Upper lobe of right lung (tissue), 1 donor: ENCODE measurements around the gene NR0B1. TPM values are rescaled to one million over a fixed set of nuclear protein-coding genes. Genes with fewer than 3 reads are reported as not detected.

Source experiments
- ATAC-seq: fragments of 200-7000 bp; cut with Tn5 transposase; one replicate; pipeline ENCODE4 v1.9.1; 2020; ENCODE audit warnings: mild to moderate bottlenecking, moderate library complexity
- DNase-seq: peaks from one replicate; pipeline ENCODE4 v3.0.0-alpha.2; 2020
- H3K27ac ChIP-seq: fragments of 200-600 bp; one replicate; pipeline ENCODE4 v1.8.0; 2022
- H3K27me3 ChIP-seq: fragments of 200-600 bp; one replicate; pipeline ENCODE4 v1.8.0; 2022; ENCODE audit warnings: mild to moderate bottlenecking
- H3K36me3 ChIP-seq: fragments of 200-600 bp; one replicate; pipeline ENCODE4 v1.8.0; 2022
- H3K4me1 ChIP-seq: fragments of 200-600 bp; one replicate; pipeline ENCODE4 v1.8.0; 2022
- H3K4me3 ChIP-seq: fragments of 200-600 bp; one replicate; pipeline ENCODE4 v1.8.0; 2022; ENCODE audit warnings: mild to moderate bottlenecking
- H3K9me3 ChIP-seq: fragments of 200-600 bp; one replicate; pipeline ENCODE4 v1.8.0; 2022
- intact Hi-C: fragments of 100-400 bp; cut with DNase I; formaldehyde crosslinking; loops from one replicate; pipeline ENCODE4 v1.11.0; 2022
- total RNA-seq: library from RNA; stranded (reverse); fragmentation: NEBNext Ultra II Directional; extraction: Animal tissue kit (Norgen Biotek cat#: 25700); gene quantifications from one replicate; pipeline ENCODE4 v1.2.1, GENCODE V29; 2021
- TF ChIP-seq, protein P1 (sequence below): fragments of 200-600 bp; IDR thresholded peaks from one replicate; pipeline ENCODE4 v1.8.0; 2022; ENCODE audit warnings: antibody characterized with exemption
- donor health status: DM: no; HTN: yes; CAD: no; lungs with severe emphysema.

Gene NR0B1
- total RNA-seq, 1 donor from 2014 or later = not detected

DNA sequence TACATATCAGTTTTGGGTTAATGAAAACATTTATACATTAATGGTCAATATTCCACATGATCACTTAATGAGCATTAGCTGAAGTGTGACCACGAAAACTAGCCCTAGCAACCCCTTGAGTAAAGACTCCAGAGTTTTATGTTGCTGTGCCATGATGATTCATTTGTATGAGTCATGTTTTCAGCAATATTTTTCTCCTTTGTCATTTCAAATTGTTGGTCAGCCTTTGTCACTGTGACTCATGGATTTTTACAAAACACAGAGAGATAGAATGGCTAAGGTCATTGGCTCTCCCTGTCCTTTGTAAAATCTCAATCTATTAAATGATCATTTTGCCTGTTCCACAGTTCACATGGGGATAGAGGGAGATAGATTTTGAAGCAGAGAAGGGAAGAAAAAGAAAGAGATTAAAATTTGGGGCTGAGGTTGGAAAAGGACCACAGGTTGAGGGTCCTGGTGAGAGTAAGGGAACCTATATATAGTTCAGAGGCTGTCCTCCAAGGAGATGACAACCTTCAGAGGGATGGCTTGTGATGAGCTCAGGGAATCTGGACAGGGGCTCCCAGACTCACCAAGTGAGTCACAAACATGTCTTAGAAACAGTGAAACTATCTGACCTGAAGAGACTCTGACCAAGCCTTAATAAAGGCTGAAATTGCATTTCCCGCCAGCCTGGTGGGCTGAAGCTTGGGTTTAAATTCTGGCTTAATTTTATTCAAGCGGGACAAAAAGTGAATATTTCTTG lies 25.6 kb downstream of the NR0B1 start:
- no peak for DNase-seq
- H3K36me3 ChIP-seq = no peaks in the 10 kb centered on the region
- no peak for ATAC-seq
- TF ChIP-seq, protein P1, sequence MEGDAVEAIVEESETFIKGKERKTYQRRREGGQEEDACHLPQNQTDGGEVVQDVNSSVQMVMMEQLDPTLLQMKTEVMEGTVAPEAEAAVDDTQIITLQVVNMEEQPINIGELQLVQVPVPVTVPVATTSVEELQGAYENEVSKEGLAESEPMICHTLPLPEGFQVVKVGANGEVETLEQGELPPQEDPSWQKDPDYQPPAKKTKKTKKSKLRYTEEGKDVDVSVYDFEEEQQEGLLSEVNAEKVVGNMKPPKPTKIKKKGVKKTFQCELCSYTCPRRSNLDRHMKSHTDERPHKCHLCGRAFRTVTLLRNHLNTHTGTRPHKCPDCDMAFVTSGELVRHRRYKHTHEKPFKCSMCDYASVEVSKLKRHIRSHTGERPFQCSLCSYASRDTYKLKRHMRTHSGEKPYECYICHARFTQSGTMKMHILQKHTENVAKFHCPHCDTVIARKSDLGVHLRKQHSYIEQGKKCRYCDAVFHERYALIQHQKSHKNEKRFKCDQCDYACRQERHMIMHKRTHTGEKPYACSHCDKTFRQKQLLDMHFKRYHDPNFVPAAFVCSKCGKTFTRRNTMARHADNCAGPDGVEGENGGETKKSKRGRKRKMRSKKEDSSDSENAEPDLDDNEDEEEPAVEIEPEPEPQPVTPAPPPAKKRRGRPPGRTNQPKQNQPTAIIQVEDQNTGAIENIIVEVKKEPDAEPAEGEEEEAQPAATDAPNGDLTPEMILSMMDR = no peak
- H3K9me3 ChIP-seq = no peaks in the 10 kb centered on the region
- intact Hi-C loops = no loop called here
- H3K27ac ChIP-seq = no peak overlapping the region
- no peaks in the 10 kb centered on the region for H3K27me3 ChIP-seq
- H3K4me1 ChIP-seq = no peaks in the 10 kb centered on the region
- H3K4me3 ChIP-seq = no peak overlapping the region

DNA sequence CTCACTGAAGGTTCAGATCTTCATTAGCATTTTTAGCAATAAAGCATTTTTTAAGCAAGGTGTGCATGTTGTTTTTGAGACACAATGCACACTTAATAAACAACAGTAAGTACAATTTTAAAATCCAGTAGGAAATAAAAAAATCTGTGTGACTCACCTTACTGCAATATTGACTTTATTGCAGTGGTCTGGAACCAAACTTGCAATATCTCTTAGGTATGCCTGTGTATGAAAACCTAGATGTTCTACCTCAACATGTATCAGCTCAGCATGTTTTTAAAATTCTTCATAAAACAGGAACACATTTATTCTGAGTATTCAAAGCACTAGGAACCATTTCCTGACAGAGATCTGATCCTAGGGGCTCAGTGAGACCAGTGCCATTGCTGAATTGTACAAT lies 26.7 kb downstream of the NR0B1 start:
- intact Hi-C loops = no loop called here
- no peaks in the 10 kb centered on the region for H3K36me3 ChIP-seq

DNA sequence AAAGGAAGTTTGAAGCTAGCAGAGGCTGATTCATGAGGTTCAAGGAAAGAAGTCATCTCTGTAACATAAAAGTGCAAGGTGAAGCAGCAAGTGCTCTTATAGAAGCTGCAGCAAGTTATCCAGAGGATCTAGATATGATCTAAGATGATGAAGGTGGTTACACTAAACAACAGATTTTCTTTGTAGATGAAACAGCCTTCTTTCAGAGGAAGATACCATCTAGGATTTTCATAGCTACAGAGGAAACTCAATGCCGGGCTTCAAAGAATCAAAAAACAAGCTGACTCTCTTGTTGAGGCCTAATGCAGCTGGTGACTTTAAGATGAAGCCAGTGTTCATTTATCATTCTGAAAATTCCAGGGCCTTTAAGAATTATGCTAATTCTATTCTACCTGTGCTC lies 28.8 kb downstream of the NR0B1 start:
- Histone ChIP-seq H3K27me3 (no peaks in the 10 kb centered on the region), H3K27ac (no peak overlapping the region), H3K4me1 (no peaks in the 10 kb centered on the region), H3K9me3 (no peaks in the 10 kb centered on the region), H3K4me3 (no peak overlapping the region), H3K36me3 (no peaks in the 10 kb centered on the region)
- ATAC-seq (no peak), DNase-seq (no peak)
- intact Hi-C loops = no loop called here
- TF ChIP-seq, protein P1 = no peak

More for the DNA sequence above, 26.7 kb downstream of the NR0B1 start:
- ATAC-seq (no peak), DNase-seq (no peak)
- no peaks in the 10 kb centered on the region for H3K9me3 ChIP-seq
- H3K27ac ChIP-seq = no peak overlapping the region
- H3K4me1 ChIP-seq = no peaks in the 10 kb centered on the region
- TF ChIP-seq, protein P1 = no peak
- no peaks in the 10 kb centered on the region for H3K27me3 ChIP-seq
- H3K4me3 ChIP-seq = no peak overlapping the region

DNA sequence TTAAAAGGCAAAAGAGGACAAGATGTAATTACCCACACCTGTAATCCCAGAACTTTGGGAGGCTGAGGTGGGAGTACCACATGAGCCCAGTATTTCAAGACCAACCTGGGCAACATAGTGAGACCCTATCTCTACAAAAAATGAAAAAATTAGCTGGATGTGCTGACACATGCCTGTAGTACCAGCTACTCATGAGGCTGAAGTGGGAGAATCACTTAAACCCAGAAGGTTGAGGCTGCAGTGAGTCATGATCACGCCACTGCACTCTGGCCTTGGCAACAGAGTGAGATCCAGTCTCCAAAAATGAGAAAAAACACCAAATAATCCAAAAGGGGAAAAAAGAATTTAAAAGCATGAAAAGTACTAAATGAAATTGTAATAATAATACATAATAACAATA lies 30.8 kb downstream of the NR0B1 start:
- no peak for DNase-seq
- intact Hi-C loops = no loop called here
- no peaks in the 10 kb centered on the region for H3K27me3 ChIP-seq
- H3K9me3 ChIP-seq = no peaks in the 10 kb centered on the region
- H3K4me1 ChIP-seq = no peaks in the 10 kb centered on the region
- H3K4me3 ChIP-seq = no peak overlapping the region
- no peak overlapping the region for H3K27ac ChIP-seq
- H3K36me3 ChIP-seq = no peaks in the 10 kb centered on the region
- no peak for ATAC-seq
- TF ChIP-seq, protein P1 = no peak

DNA sequence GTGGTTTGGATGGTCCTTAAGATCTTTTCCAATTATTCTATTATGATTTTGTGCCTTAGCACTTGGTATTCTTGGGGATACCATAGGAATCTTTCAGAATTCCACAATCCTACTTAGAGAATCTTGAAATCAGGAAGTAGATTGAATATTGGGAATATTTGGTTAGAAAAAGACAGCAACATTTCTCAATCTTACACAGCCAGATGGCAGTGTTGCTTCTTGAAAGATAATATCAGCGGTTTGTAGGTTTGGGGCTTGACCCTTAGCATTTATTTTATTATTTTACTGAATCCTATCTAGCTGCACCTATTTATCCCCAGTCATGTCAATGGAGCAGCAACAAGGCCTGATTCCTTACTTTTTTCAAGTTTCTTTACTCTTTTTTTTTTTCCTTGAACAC lies 33.7 kb downstream of the NR0B1 start:
- Histone ChIP-seq H3K4me1 (no peaks in the 10 kb centered on the region), H3K9me3 (no peaks in the 10 kb centered on the region), H3K36me3 (no peaks in the 10 kb centered on the region), H3K27me3 (no peaks in the 10 kb centered on the region), H3K4me3 (no peak overlapping the region), H3K27ac (no peak overlapping the region)
- TF ChIP-seq, protein P1 = peak; percentile 4
- ATAC-seq (no peak), DNase-seq (no peak)
- intact Hi-C loops = no loop called here
